ENCODE measurements around the gene RTN4RL1. TPM values are rescaled to one million over a fixed set of nuclear protein-coding genes. Genes with fewer than 3 reads are reported as not detected.

RTN4RL1 gene
- total RNA-seq, 1 donor from 2014 or later = not detected

DNA sequence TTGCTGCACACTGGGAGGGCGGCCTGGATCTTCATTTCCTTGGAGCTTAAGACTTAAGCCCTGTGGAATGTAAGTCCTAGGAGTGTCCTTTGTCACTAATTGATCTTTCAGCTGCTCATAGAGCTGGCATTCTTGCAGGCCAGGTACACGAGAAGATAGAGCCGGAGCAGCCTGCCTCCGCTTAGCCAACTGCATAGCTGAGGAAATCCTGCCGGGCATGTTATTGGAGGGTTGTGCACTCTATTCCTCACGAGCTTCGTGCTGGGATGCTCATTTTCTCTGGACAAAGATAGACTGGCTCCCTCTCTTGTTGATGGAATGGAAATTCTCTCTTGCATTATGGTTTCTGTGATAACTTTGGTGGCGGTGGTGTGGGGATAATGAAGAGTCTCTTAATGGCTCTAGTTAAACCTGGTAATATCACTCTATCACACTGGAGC is 118.5 kb downstream of the RTN4RL1 start:
- Mint-ChIP-seq H3K4me1 (peaks cover 32% of the 10 kb centered on the region), H3K9me3 (no peaks in the 10 kb centered on the region), H3K27ac (no peak overlapping the region), H3K4me3 (no peak overlapping the region), H3K36me3 (ENCODE audit: low read depth) (no peaks in the 10 kb centered on the region), H3K27me3 (peaks cover 40% of the 10 kb centered on the region)
- DNase-seq (no peak), ATAC-seq (ENCODE audit: low read depth) (no peak)
- TF ChIP-seq, protein P1, sequence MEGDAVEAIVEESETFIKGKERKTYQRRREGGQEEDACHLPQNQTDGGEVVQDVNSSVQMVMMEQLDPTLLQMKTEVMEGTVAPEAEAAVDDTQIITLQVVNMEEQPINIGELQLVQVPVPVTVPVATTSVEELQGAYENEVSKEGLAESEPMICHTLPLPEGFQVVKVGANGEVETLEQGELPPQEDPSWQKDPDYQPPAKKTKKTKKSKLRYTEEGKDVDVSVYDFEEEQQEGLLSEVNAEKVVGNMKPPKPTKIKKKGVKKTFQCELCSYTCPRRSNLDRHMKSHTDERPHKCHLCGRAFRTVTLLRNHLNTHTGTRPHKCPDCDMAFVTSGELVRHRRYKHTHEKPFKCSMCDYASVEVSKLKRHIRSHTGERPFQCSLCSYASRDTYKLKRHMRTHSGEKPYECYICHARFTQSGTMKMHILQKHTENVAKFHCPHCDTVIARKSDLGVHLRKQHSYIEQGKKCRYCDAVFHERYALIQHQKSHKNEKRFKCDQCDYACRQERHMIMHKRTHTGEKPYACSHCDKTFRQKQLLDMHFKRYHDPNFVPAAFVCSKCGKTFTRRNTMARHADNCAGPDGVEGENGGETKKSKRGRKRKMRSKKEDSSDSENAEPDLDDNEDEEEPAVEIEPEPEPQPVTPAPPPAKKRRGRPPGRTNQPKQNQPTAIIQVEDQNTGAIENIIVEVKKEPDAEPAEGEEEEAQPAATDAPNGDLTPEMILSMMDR (IDR thresholded peaks at IDR 0.05) = no peak
- intact Hi-C loops (cut with micrococcal nuclease) = loop anchor here (5.0 kb wide), 2 partner anchors 121 to 136 kb away; partner anchors contain the start of genes OVCA2 and RTN4RL1
- ChIA-PET POLR2A (interaction anchor here (0.7 kb wide), 1 partner anchor 65 kb away, joined by 3 read pairs; no protein-coding TSS in a partner anchor), CTCF (no interaction called here)

- ChIA-PET POLR2A (no interaction called here), CTCF (interaction anchor here (1.0 kb wide), 1 partner anchor 24 kb away, joined by 3 read pairs; no protein-coding TSS in a partner anchor)
- H3K27ac Mint-ChIP-seq = no peak overlapping the region
- TF ChIP-seq, protein P1 (IDR thresholded peaks at IDR 0.05) = no peak
- no peak for ATAC-seq (ENCODE audit: low read depth)
- no peaks in the 10 kb centered on the region for H3K9me3 Mint-ChIP-seq
- peak overlapping the region; percentile 15 for H3K4me3 Mint-ChIP-seq
- no peaks in the 10 kb centered on the region for H3K36me3 Mint-ChIP-seq (ENCODE audit: low read depth)
- H3K4me1 Mint-ChIP-seq = peaks cover 32% of the 10 kb centered on the region
- H3K27me3 Mint-ChIP-seq = peaks cover 34% of the 10 kb centered on the region
- intact Hi-C loops (cut with micrococcal nuclease) = loop anchor here (5.0 kb wide), 2 partner anchors 122 to 137 kb away; partner anchors contain the start of genes OVCA2 and RTN4RL1
- no peak for DNase-seq
These were observed 119.8 kb downstream of the RTN4RL1 start for GRCh38 chr17:1905190-1905913.

GRCh38 chr17:1904273-1905182 is 120.6 kb downstream of the RTN4RL1 start:
- ATAC-seq (ENCODE audit: low read depth) = no peak
- TF ChIP-seq, protein P1 (IDR thresholded peaks at IDR 0.05) = no peak
- H3K4me1 Mint-ChIP-seq = peaks cover 32% of the 10 kb centered on the region
- peak overlapping the region; percentile 39 for H3K4me3 Mint-ChIP-seq
- H3K27ac Mint-ChIP-seq = no peak overlapping the region
- intact Hi-C loops (cut with micrococcal nuclease) = loop anchor here (5.0 kb wide), 2 partner anchors 123 to 138 kb away; partner anchors contain the start of genes OVCA2 and RTN4RL1
- POLR2A ChIA-PET = no interaction called here
- H3K27me3 Mint-ChIP-seq = peaks cover 29% of the 10 kb centered on the region
- no peak for DNase-seq
- H3K36me3 Mint-ChIP-seq (ENCODE audit: low read depth) = peaks cover 2% of the 10 kb centered on the region
- CTCF ChIA-PET = interaction anchor here (1.0 kb wide), 1 partner anchor 23 kb away, joined by 3 read pairs; no protein-coding TSS in a partner anchor
- H3K9me3 Mint-ChIP-seq = no peaks in the 10 kb centered on the region

GRCh38 chr17:1899403-1900000 is 125.6 kb downstream of the RTN4RL1 start:
- Mint-ChIP-seq H3K27me3 (no peaks in the 10 kb centered on the region), H3K9me3 (no peaks in the 10 kb centered on the region), H3K36me3 (ENCODE audit: low read depth) (peaks cover 47% of the 10 kb centered on the region), H3K4me3 (no peak overlapping the region), H3K27ac (no peak overlapping the region), H3K4me1 (peaks cover 9% of the 10 kb centered on the region)
- TF ChIP-seq, protein P1 (IDR thresholded peaks at IDR 0.05) = no peak
- POLR2A ChIA-PET = no interaction called here
- ATAC-seq (ENCODE audit: low read depth) (no peak), DNase-seq (no peak)
- intact Hi-C loops (cut with micrococcal nuclease) = no loop called here
- CTCF ChIA-PET = no interaction called here

All from activated B cell treated with CpG ODN at 0.5 μM for 24 hours (primary cell).